Uterus (tissue), 2 donors: ENCODE data around the gene CDC42BPG.

ENCODE experiments used
- CTCF ChIP-seq, 4 experiments: fragments of 200-600 bp in 2 of 4; fragments of 450-650 bp in 2 of 4; sonication (generic) in 2 of 4; IDR thresholded peaks; one replicate each; pipeline ENCODE4 v1.5.1; 2016 to 2019; ENCODE audit warnings: antibody characterized with exemption in 4 of 4, mild to moderate bottlenecking in 2 of 4, moderate library complexity in 1 of 4
- POLR2A ChIP-seq, 2 donors: fragments of 450-650 bp; IDR thresholded peaks; one replicate each; pipeline ENCODE4 v1.6.1; 2016; ENCODE audit warnings: antibody characterized with exemption in 2 of 2, mild to moderate bottlenecking in 1 of 2, moderate library complexity in 1 of 2

- TF ChIP-seq CTCF (IDR thresholded peaks at IDR 0.05), result no peak
- no peak for TF ChIP-seq POLR2A (IDR thresholded peaks at IDR 0.05)
These were observed 49.9 kb downstream of the CDC42BPG start for GRCh38 chr11:64794526-64794925.
